Neural cell (in vitro differentiated cells): ENCODE measurements around the gene AEN. TPM values are rescaled to one million over a fixed set of nuclear protein-coding genes. Genes with fewer than 3 reads are reported as not detected.

ENCODE experiments used
- H2AFZ ChIP-seq: fragments of 200-600, 300-800 bp; sonication (generic), shearing (Covaris generic); 2 replicates; pipeline ENCODE4 v1.6.0; 2014; ENCODE audit warnings: low read depth, mild to moderate bottlenecking, antibody characterized with exemption, low read length, moderate library complexity
- H3F3A ChIP-seq: fragments of 200-600 bp; shearing (Covaris generic); 2 replicates; pipeline ENCODE4 v1.6.1; 2016; ENCODE audit warnings: mild to moderate bottlenecking, moderate library complexity, mixed read lengths, antibody characterized with exemption, low read length; ENCODE audit not compliant: insufficient read depth, poor library complexity, severe bottlenecking
- H3K27ac ChIP-seq: fragments of 200-600, 300-800 bp; sonication (generic), shearing (Covaris generic); 2 replicates; pipeline ENCODE4 v1.5.1; 2014; ENCODE audit warnings: mild to moderate bottlenecking, low read length, moderate library complexity
- H3K27me3 ChIP-seq: fragments of 300-800, 200-600 bp; sonication (generic), shearing (Covaris generic); 2 replicates; pipeline ENCODE4 v1.6.0; 2014; ENCODE audit warnings: mild to moderate bottlenecking, low read depth, low read length, moderate library complexity; ENCODE audit not compliant: insufficient read depth
- H3K36me3 ChIP-seq: fragments of 300-800, 200-600 bp; sonication (generic), shearing (Covaris generic); 2 replicates; pipeline ENCODE4 v1.5.1; 2014; ENCODE audit warnings: mild to moderate bottlenecking, antibody characterized with exemption, low read length, moderate library complexity; ENCODE audit not compliant: insufficient read depth
- H3K4me2 ChIP-seq: fragments of 300-800, 200-600 bp; sonication (generic), shearing (Covaris generic); 2 replicates; pipeline ENCODE4 v1.6.0; 2014; ENCODE audit warnings: mild to moderate bottlenecking, low read length
- H3K4me3 ChIP-seq: fragments of 300-800, 200-600 bp; sonication (generic), shearing (Covaris generic); 2 replicates; pipeline ENCODE4 v1.5.1; 2014; ENCODE audit warnings: mild to moderate bottlenecking, low read length, moderate library complexity
- H3K79me2 ChIP-seq: fragments of 200-600 bp; shearing (Covaris generic); replicated peaks from 2 replicates; pipeline ENCODE4 v1.6.0; 2014; ENCODE audit warnings: mild to moderate bottlenecking, low read length, moderate library complexity; ENCODE audit not compliant: insufficient read depth
- H3K9ac ChIP-seq: fragments of 300-800, 200-600 bp; sonication (generic), shearing (Covaris generic); 2 replicates; pipeline ENCODE4 v1.6.1; 2016; ENCODE audit warnings: mild to moderate bottlenecking, low read length, mixed read lengths
- H3K9me2 ChIP-seq: fragments of 200-600 bp; shearing (Covaris generic); 2 replicates; pipeline ENCODE4 v1.6.1; 2016; ENCODE audit warnings: mild to moderate bottlenecking, low read length, mixed read lengths; ENCODE audit not compliant: insufficient read depth
- H3K9me3 ChIP-seq: fragments of 200-600, 300-800 bp; sonication (generic), shearing (Covaris generic); 2 replicates; pipeline ENCODE4 v1.6.1; 2016; ENCODE audit warnings: mild to moderate bottlenecking, mixed run types, low read length, moderate library complexity, mixed read lengths
- H4K20me1 ChIP-seq: fragments of 200-600 bp; shearing (Covaris generic); 2 replicates; pipeline ENCODE4 v1.6.1; 2016; ENCODE audit warnings: mild to moderate bottlenecking, mixed run types; ENCODE audit not compliant: insufficient read depth
- CTCF ChIP-seq: fragments of 450-650 bp; IDR thresholded peaks from 2 replicates; pipeline ENCODE4 v1.5.1; 2014; ENCODE audit warnings: antibody characterized with exemption, mild to moderate bottlenecking, moderate library complexity; ENCODE audit not compliant: poor library complexity, severe bottlenecking
- EP300 ChIP-seq: fragments of 450-650 bp; conservative IDR thresholded peaks from 2 replicates; pipeline ENCODE4 v1.6.1; 2014; ENCODE audit warnings: antibody characterized with exemption, mild to moderate bottlenecking, moderate library complexity; ENCODE audit not compliant: poor library complexity, severe bottlenecking
- EZH2 ChIP-seq: fragments of 200-600, 300-800 bp; shearing (Covaris generic), sonication (generic); IDR thresholded peaks from 2 replicates; pipeline ENCODE4 v1.6.1; 2014; ENCODE audit warnings: antibody characterized with exemption, low read length, borderline replicate concordance, mild to moderate bottlenecking; ENCODE audit not compliant: insufficient read depth, poor library complexity, severe bottlenecking
- MXI1 ChIP-seq: fragments of 450-650 bp; conservative IDR thresholded peaks from 2 replicates; pipeline ENCODE4 v1.6.1; 2014; ENCODE audit warnings: antibody characterized with exemption, mild to moderate bottlenecking; ENCODE audit not compliant: poor library complexity, severe bottlenecking
- POLR2AphosphoS5 ChIP-seq: IDR thresholded peaks from 2 replicates; pipeline ENCODE4 v1.6.1; 2012
- RAD21 ChIP-seq: fragments of 450-650 bp; conservative IDR thresholded peaks from 2 replicates; pipeline ENCODE4 v1.6.1; 2014; ENCODE audit warnings: antibody characterized with exemption, mild to moderate bottlenecking, moderate library complexity
- REST ChIP-seq: IDR thresholded peaks from 2 replicates; pipeline ENCODE4 v1.6.1; 2012; ENCODE audit warnings: borderline replicate concordance
- SMC3 ChIP-seq: fragments of 450-650 bp; conservative IDR thresholded peaks from 2 replicates; pipeline ENCODE4 v1.6.1; 2014; ENCODE audit warnings: antibody characterized with exemption, mild to moderate bottlenecking, moderate library complexity; ENCODE audit not compliant: poor library complexity
- TAF1 ChIP-seq: IDR thresholded peaks from 2 replicates; pipeline ENCODE4 v1.6.1; 2012; ENCODE audit warnings: low read depth
- polyA plus RNA-seq: library from polyadenylated mRNA; depleted of rRNA; stranded (reverse); fragments of >200 nt; gene quantifications from 2 replicates; pipeline ENCODE4 v1.2.3, GENCODE V29; 2014

Gene AEN
- polyA plus RNA-seq, 1 donor from 2014 or later = 17.2 TPM

- H3K27me3 ChIP-seq = no peaks in the 10 kb centered on the region
- H3K9me2 ChIP-seq = no peaks in the 10 kb centered on the region
- no peak overlapping the region for H2AFZ ChIP-seq
- TF ChIP-seq EZH2 = no peak
- TF ChIP-seq EP300 = no peak
- no peak for TF ChIP-seq SMC3
- TF ChIP-seq POLR2AphosphoS5 = no peak
- no peak for TF ChIP-seq MXI1
- TF ChIP-seq TAF1 = no peak
- TF ChIP-seq RAD21 = no peak
- TF ChIP-seq CTCF = no peak
- TF ChIP-seq REST = no peak
- no peaks in the 10 kb centered on the region for H3K9me3 ChIP-seq
- H4K20me1 ChIP-seq = no peaks in the 10 kb centered on the region
- no peak overlapping the region for H3K4me2 ChIP-seq
- no peak overlapping the region for H3K9ac ChIP-seq
- H3K27ac ChIP-seq = no peak overlapping the region
- H3K36me3 ChIP-seq = no peaks in the 10 kb centered on the region
- H3F3A ChIP-seq = no peaks in the 10 kb centered on the region
- no peaks in the 10 kb centered on the region for H3K79me2 ChIP-seq
- H3K4me3 ChIP-seq = no peak overlapping the region
Observed at GRCh38 chr15:88615303-88616107, 5.6 kb upstream of the AEN start.

GRCh38 chr15:88616240-88616639, 4.9 kb upstream of the AEN start:
- Histone ChIP-seq H3K27ac (no peak overlapping the region), H2AFZ (no peak overlapping the region), H4K20me1 (no peaks in the 10 kb centered on the region), H3K4me2 (no peak overlapping the region), H3F3A (no peaks in the 10 kb centered on the region), H3K9ac (no peak overlapping the region), H3K9me3 (no peaks in the 10 kb centered on the region), H3K9me2 (no peaks in the 10 kb centered on the region), H3K4me3 (no peak overlapping the region), H3K79me2 (no peaks in the 10 kb centered on the region), H3K36me3 (no peaks in the 10 kb centered on the region), H3K27me3 (no peaks in the 10 kb centered on the region)
- no peak for TF ChIP-seq EZH2
- no peak for TF ChIP-seq SMC3
- TF ChIP-seq EP300 = no peak
- TF ChIP-seq POLR2AphosphoS5 = no peak
- TF ChIP-seq REST = no peak
- no peak for TF ChIP-seq TAF1
- TF ChIP-seq CTCF = no peak
- TF ChIP-seq MXI1 = no peak
- TF ChIP-seq RAD21 = no peak
